Vagina (tissue), 2 donors: Measurements from ENCODE around the gene TLCD2.

Experiments
- CTCF ChIP-seq, 3 experiments: fragments of 450-650 bp in 2 of 3; fragments of 200-600 bp in 1 of 3; sonication (generic) in 1 of 3; IDR thresholded peaks; one replicate each; pipeline ENCODE4 v1.5.1; 2017 to 2019; ENCODE audit warnings: antibody characterized with exemption in 3 of 3, mild to moderate bottlenecking in 2 of 3, moderate library complexity in 2 of 3
- POLR2A ChIP-seq, 2 donors: fragments of 450-650 bp; IDR thresholded peaks; one replicate each; pipeline ENCODE4 v1.6.1; 2017; ENCODE audit warnings: antibody characterized with exemption in 2 of 2, mild to moderate bottlenecking in 2 of 2, moderate library complexity in 2 of 2

- TF ChIP-seq CTCF (IDR thresholded peaks at IDR 0.05): no peak
- TF ChIP-seq POLR2A (IDR thresholded peaks at IDR 0.05): no peak
These were observed 36.9 kb upstream of the TLCD2 start for GRCh38 chr17:1746975-1747543.
